ENCODE results near the gene LAMC2.

- no peak for TF ChIP-seq POLR2AphosphoS5 (IDR thresholded peaks at IDR 0.05; ENCODE audit: low read depth, low read length)
- no peak for TF ChIP-seq ZIK1 (CRISPR knock-in tag; IDR thresholded peaks at IDR 0.05; ENCODE audit: borderline replicate concordance, low read depth)
- no peak for TF ChIP-seq ZNF274 (CRISPR knock-in tag; IDR thresholded peaks at IDR 0.05)
- no peak for TF ChIP-seq ZNF605 (CRISPR knock-in tag; IDR thresholded peaks at IDR 0.05)
- no peak for TF ChIP-seq CCDC6 (CRISPR knock-in tag; IDR thresholded peaks at IDR 0.05)
- TF ChIP-seq CBX2 (IDR thresholded peaks at IDR 0.05; ENCODE audit: low read depth, low read length) = no peak
- no peak for TF ChIP-seq CBX2 (CRISPR knock-in tag; IDR thresholded peaks at IDR 0.05; ENCODE audit: low read depth)
- TF ChIP-seq FOXK2 (IDR thresholded peaks at IDR 0.05) = no peak
- peak; percentile 75 for TF ChIP-seq CTCF (CRISPR knock-in tag; IDR thresholded peaks at IDR 0.05)
- TF ChIP-seq ZNF367 (CRISPR knock-in tag; IDR thresholded peaks at IDR 0.05; ENCODE audit: borderline replicate concordance) = no peak
- no peak for TF ChIP-seq PRPF4 (IDR thresholded peaks at IDR 0.05; ENCODE audit: low read depth, low read length, poor library complexity, severe bottlenecking)
- no peak for TF ChIP-seq NR3C1 (CRISPR knock-in tag; IDR thresholded peaks at IDR 0.05)
These were observed 41.6 kb downstream of the LAMC2 start for GRCh38 chr1:183227422-183228346.
